WTC11 (cell line): Measurements from ENCODE around the gene RNASE9. TPM values are rescaled to one million over a fixed set of nuclear protein-coding genes. Genes with fewer than 3 reads are reported as not detected.

Source experiments
- ATAC-seq: fragments of 200-7000 bp; cut with Tn5 transposase; 2 replicates; pipeline ENCODE4 v1.10.0; 2021; ENCODE audit warnings: mild to moderate bottlenecking, moderate library complexity
- CTCF ChIA-PET: fragments of 300-600 bp; sonication (Branson Sonifier 250); formaldehyde crosslinking; loops from one replicate; lab custom pipeline; 2021; ENCODE audit warnings: antibody characterized with exemption; lab: Charles Lee
- POLR2A ChIA-PET: fragments of 350-600 bp; sonication (Branson Sonifier 250); formaldehyde crosslinking; loops from one replicate; lab custom pipeline; 2021; ENCODE audit warnings: antibody characterized with exemption; lab: Charles Lee
- DNase-seq: peaks from one replicate; pipeline ENCODE4 v3.0.0; 2021; ENCODE audit warnings: low spot score
- H3K27ac Mint-ChIP-seq: 2 replicates; pipeline ENCODE4 v1.8.0; 2021; ENCODE audit warnings: mixed read lengths
- H3K27me3 Mint-ChIP-seq: 2 replicates; pipeline ENCODE4 v1.8.0; 2021; ENCODE audit warnings: low read depth, mild to moderate bottlenecking, moderate library complexity, mixed read lengths
- H3K36me3 Mint-ChIP-seq: 2 replicates; pipeline ENCODE4 v1.8.0; 2021; ENCODE audit warnings: mixed read lengths
- H3K4me1 Mint-ChIP-seq: 2 replicates; pipeline ENCODE4 v1.8.0; 2022; ENCODE audit warnings: mixed read lengths
- H3K4me3 Mint-ChIP-seq: 2 replicates; pipeline ENCODE4 v1.8.0; 2021; ENCODE audit warnings: mild to moderate bottlenecking, moderate library complexity, mixed read lengths
- H3K9me3 Mint-ChIP-seq: 2 replicates; pipeline ENCODE4 v1.8.0; 2021; ENCODE audit warnings: mixed read lengths
- ATF6 ChIP-seq: sonication (generic); formaldehyde crosslinking; IDR thresholded peaks from 2 replicates; pipeline ENCODE4 v1.8.1; 2023; ENCODE audit warnings: mild to moderate bottlenecking, missing genetic modification reagents
- CTCF ChIP-seq: fragments of 200-600 bp; IDR thresholded peaks from 2 replicates; pipeline ENCODE4 v1.8.0; 2022; ENCODE audit warnings: antibody characterized with exemption
- ELF4 ChIP-seq: sonication (generic); formaldehyde crosslinking; IDR thresholded peaks from 2 replicates; pipeline ENCODE4 v1.8.1; 2022; ENCODE audit warnings: low read depth, mild to moderate bottlenecking, moderate library complexity, missing genetic modification reagents
- EMX1 ChIP-seq: fragments of 250-450 bp; sonication (Bioruptor Pico); IDR thresholded peaks from 2 replicates; pipeline ENCODE4 v1.8.0; 2021; ENCODE audit warnings: mild to moderate bottlenecking
- IRF1 ChIP-seq: sonication (generic); formaldehyde crosslinking; IDR thresholded peaks from 2 replicates; pipeline ENCODE4 v1.8.0; 2023; ENCODE audit warnings: missing genetic modification reagents
- MLX ChIP-seq: sonication (generic); formaldehyde crosslinking; IDR thresholded peaks from 2 replicates; pipeline ENCODE4 v1.8.1; 2023; ENCODE audit warnings: mild to moderate bottlenecking, missing genetic modification reagents, moderate library complexity
- MYBL2 ChIP-seq: sonication (generic); formaldehyde crosslinking; IDR thresholded peaks from 2 replicates; pipeline ENCODE4 v1.8.1; 2023; ENCODE audit warnings: mild to moderate bottlenecking, moderate library complexity, missing genetic modification reagents
- PRDM15 ChIP-seq: sonication (generic); formaldehyde crosslinking; IDR thresholded peaks from 2 replicates; pipeline ENCODE4 v1.8.0; 2022; ENCODE audit warnings: missing genetic modification reagents
- PREB ChIP-seq: sonication (generic); formaldehyde crosslinking; IDR thresholded peaks from 2 replicates; pipeline ENCODE4 v1.8.1; 2022; ENCODE audit warnings: mild to moderate bottlenecking, missing genetic modification reagents, moderate library complexity, borderline replicate concordance
- TCF7 ChIP-seq: sonication (generic); formaldehyde crosslinking; IDR thresholded peaks from 2 replicates; pipeline ENCODE4 v1.8.0; 2022; ENCODE audit warnings: mild to moderate bottlenecking, low read depth, missing genetic modification reagents, moderate library complexity
- ZMAT4 ChIP-seq: fragments of 250-450 bp; sonication (Bioruptor Pico); IDR thresholded peaks from 2 replicates; pipeline ENCODE4 v1.9.0; 2021; ENCODE audit warnings: mild to moderate bottlenecking
- ZNF219 ChIP-seq: sonication (generic); formaldehyde crosslinking; IDR thresholded peaks from 2 replicates; pipeline ENCODE4 v1.8.0; 2023; ENCODE audit warnings: missing genetic modification reagents, mild to moderate bottlenecking, borderline replicate concordance
- ZNF232 ChIP-seq: sonication (generic); formaldehyde crosslinking; IDR thresholded peaks from 2 replicates; pipeline ENCODE4 v1.8.0; 2022; ENCODE audit warnings: mild to moderate bottlenecking, missing genetic modification reagents
- ZNF263 ChIP-seq: sonication (generic); formaldehyde crosslinking; IDR thresholded peaks from 2 replicates; pipeline ENCODE4 v1.8.1; 2022; ENCODE audit warnings: low read depth, mild to moderate bottlenecking, moderate library complexity, missing genetic modification reagents
- ZNF396 ChIP-seq: fragments of 250-450 bp; sonication (Bioruptor Pico); IDR thresholded peaks from 2 replicates; pipeline ENCODE4 v1.8.0; 2021; ENCODE audit warnings: mild to moderate bottlenecking, moderate library complexity, borderline replicate concordance
- ZNF512 ChIP-seq: sonication (generic); formaldehyde crosslinking; IDR thresholded peaks from 2 replicates; pipeline ENCODE4 v1.8.1; 2022; ENCODE audit warnings: missing genetic modification reagents, borderline replicate concordance
- ZSCAN18 ChIP-seq: fragments of 250-450 bp; sonication (Bioruptor Pico); IDR thresholded peaks from 2 replicates; pipeline ENCODE4 v2.1.2; 2022; ENCODE audit warnings: mild to moderate bottlenecking, moderate library complexity
- total RNA-seq: library from RNA; stranded (reverse); gene quantifications from 3 replicates; pipeline ENCODE4 v1.2.3, GENCODE V29; 2021

The RNASE9 gene
- total RNA-seq, 1 experiment from 2014 or later, result not detected

- TF ChIP-seq MLX (CRISPR knock-in tag), result no peak
Measured at GRCh38 chr14:20603813-20604690, 43.2 kb upstream of the RNASE9 start (continued).

- Mint-ChIP-seq H3K4me1 (peaks cover 14% of the 10 kb centered on the region), H3K27me3 (no peaks in the 10 kb centered on the region), H3K9me3 (no peaks in the 10 kb centered on the region), H3K27ac (no peak overlapping the region), H3K4me3 (no peak overlapping the region), H3K36me3 (no peaks in the 10 kb centered on the region)
- CTCF ChIA-PET, result interaction anchor here (1.2 kb wide), 1 partner anchor 60 kb away, joined by 4 read pairs; no protein-coding TSS in a partner anchor
- DNase-seq, result no peak
- ATAC-seq, result no peak
- no peak for TF ChIP-seq PRDM15
- no peak for TF ChIP-seq ZSCAN18 (CRISPR knock-in tag)
- no peak for TF ChIP-seq ZNF219 (CRISPR knock-in tag)
- no peak for TF ChIP-seq PREB (CRISPR knock-in tag)
- no peak for TF ChIP-seq ZMAT4 (CRISPR knock-in tag)
- no peak for TF ChIP-seq TCF7
- no peak for TF ChIP-seq ELF4 (CRISPR knock-in tag)
- POLR2A ChIA-PET, result no interaction called here
Measured at GRCh38 chr14:20602583-20602982, 41.7 kb upstream of the RNASE9 start.

- ATAC-seq (no peak), DNase-seq (no peak)
- Mint-ChIP-seq H3K27me3 (no peaks in the 10 kb centered on the region), H3K9me3 (no peaks in the 10 kb centered on the region), H3K27ac (no peak overlapping the region), H3K4me3 (no peak overlapping the region), H3K36me3 (no peaks in the 10 kb centered on the region), H3K4me1 (peaks cover 7% of the 10 kb centered on the region)
- CTCF ChIA-PET, result interaction anchor here (1.2 to 2.6 kb wide), 2 partner anchors 61 to 186 kb away, joined by 4 to 8 read pairs; no protein-coding TSS in a partner anchor
- POLR2A ChIA-PET, result no interaction called here
- TF ChIP-seq ZNF396 (CRISPR knock-in tag) (no peak), MYBL2 (CRISPR knock-in tag) (no peak), IRF1 (no peak), ZNF512 (no peak), EMX1 (no peak), ATF6 (CRISPR knock-in tag) (no peak), CTCF (no peak), ZNF263 (no peak), ZNF232 (CRISPR knock-in tag) (no peak)
Measured at GRCh38 chr14:20601522-20601921, 40.7 kb upstream of the RNASE9 start.
